ENCODE results near the gene PPP2R2B. TPM values are rescaled to one million over a fixed set of nuclear protein-coding genes. Genes with fewer than 3 reads are reported as not detected.

PPP2R2B gene
- total and polyA plus RNA-seq, 2 of the 4 experiments (the other 2 are of a cell fraction) = not detected

DNA sequence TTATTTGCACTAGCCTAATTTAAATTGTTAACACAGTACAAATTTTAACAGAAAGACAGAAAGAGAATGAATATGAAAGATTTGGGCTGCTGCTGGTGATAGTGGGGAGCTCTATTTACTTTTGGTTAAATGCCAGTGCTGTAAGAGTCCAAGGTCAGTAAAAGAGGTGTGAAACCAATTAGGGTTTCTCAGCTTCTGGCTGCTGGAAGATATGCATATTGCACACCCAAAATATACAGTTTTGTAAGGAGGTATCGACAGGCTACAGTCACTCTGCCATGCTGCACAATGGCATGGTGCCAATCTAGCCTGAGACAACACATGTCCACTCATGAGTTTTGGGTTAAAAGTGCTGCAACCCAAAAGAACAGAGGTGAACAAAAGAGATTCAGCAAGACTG lies 79.3 kb downstream of the PPP2R2B start:
- Histone ChIP-seq H2BK20ac (ENCODE audit: low read depth, low read length) (no peak overlapping the region), H3K14ac (replicated peaks; ENCODE audit: low read depth, low read length) (no peak overlapping the region), H3K4me2 (ENCODE audit: low read depth, low read length) (no peak overlapping the region), H2AFZ (replicated peaks; ENCODE audit: low read length, poor library complexity) (no peak overlapping the region), H3K4me3 (ENCODE audit: insufficient read depth, low read depth, low read length) (no peak overlapping the region), H4K8ac (ENCODE audit: low read depth in 2 of 2, low read length in 2 of 2) (no peak overlapping the region), H2AK5ac (ENCODE audit: low read depth, low read length) (no peak overlapping the region), H3K27ac (ENCODE audit: insufficient read depth, low read length) (no peak overlapping the region), H4K5ac (ENCODE audit: low read depth, low read length) (no peak overlapping the region), H2BK120ac (ENCODE audit: low read depth, low read length) (no peak overlapping the region), H3K56ac (ENCODE audit: extremely low read depth, insufficient read depth, low read length) (no peak overlapping the region), H3K27me3 (ENCODE audit: control insufficient read depth, insufficient read depth, low read length) (no peaks in the 10 kb centered on the region; the same call in 1 of the 2 replicates), H3K9me3 (ENCODE audit: control insufficient read depth, insufficient read depth, low read length) (no peaks in the 10 kb centered on the region), H3K23ac (ENCODE audit: low read depth, low read length) (no peak overlapping the region), H3K9ac (ENCODE audit: low read depth, low read length) (no peak overlapping the region), H2BK5ac (ENCODE audit: low read depth, low read length, poor library complexity, severe bottlenecking) (no peak overlapping the region), H2AK9ac (replicated peaks; ENCODE audit: low read depth, low read length, poor library complexity) (no peak overlapping the region), H3K4me1 (ENCODE audit: control insufficient read depth, insufficient read depth, low read length) (no peaks in the 10 kb centered on the region), H3K18ac (ENCODE audit: low read depth, low read length) (no peak overlapping the region), H4K20me1 (ENCODE audit: insufficient read depth, low read length) (no peaks in the 10 kb centered on the region), H4K91ac (ENCODE audit: insufficient read depth, low read depth, low read length) (no peak overlapping the region), H2BK15ac (ENCODE audit: low read depth, low read length) (no peak overlapping the region), H3K9me1 (ENCODE audit: insufficient read depth, low read length) (no peaks in the 10 kb centered on the region), H3K4ac (ENCODE audit: low read depth, low read length) (no peak overlapping the region), H3K79me1 (ENCODE audit: low read depth in 1 of 2, low read length in 2 of 2) (no peaks in the 10 kb centered on the region), H3K36me3 (ENCODE audit: control insufficient read depth, insufficient read depth, low read length) (no peaks in the 10 kb centered on the region)
- no peak for DNase-seq
- in situ Hi-C loops (cut with MboI; ENCODE audit: low sequenced_read_pairs) = no loop called here
- intact Hi-C loops (cut with micrococcal nuclease) = loop anchor here (10.0 kb wide), 1 partner anchor 194 kb away; no protein-coding TSS in a partner anchor
- CTCF ChIA-PET = no interaction called here
- no peak for ATAC-seq (ENCODE audit: low read depth)
- no CpG with 5 or more reads among the region's 1 CpG for WGBS, 2 experiments (ENCODE audit: extremely low coverage in 2 of 2, insufficient read length in 1 of 2)
- no TSS peak for BruUV-seq (replicated peaks)
- POLR2A ChIA-PET (ENCODE audit: unreplicated experiment) = no interaction called here
- dilution Hi-C loops (cut with HindIII; ENCODE audit: low sequenced_read_pairs, unreplicated experiment) = no loop called here
- TF ChIP-seq MXI1 (IDR thresholded peaks at IDR 0.05; ENCODE audit: borderline replicate concordance, low read depth, low read length) (no peak), RCOR1 (IDR thresholded peaks at IDR 0.05; ENCODE audit: insufficient replicate concordance, low read length) (no peak), MAZ (IDR thresholded peaks at IDR 0.05; ENCODE audit: borderline replicate concordance, low read depth, low read length) (no peak), CEBPB (IDR thresholded peaks at IDR 0.05; ENCODE audit: low read depth, low read length) (no peak), SMC3 (IDR thresholded peaks at IDR 0.05; ENCODE audit: low read depth, low read length) (no peak)
- TF ChIP-seq, protein P1, sequence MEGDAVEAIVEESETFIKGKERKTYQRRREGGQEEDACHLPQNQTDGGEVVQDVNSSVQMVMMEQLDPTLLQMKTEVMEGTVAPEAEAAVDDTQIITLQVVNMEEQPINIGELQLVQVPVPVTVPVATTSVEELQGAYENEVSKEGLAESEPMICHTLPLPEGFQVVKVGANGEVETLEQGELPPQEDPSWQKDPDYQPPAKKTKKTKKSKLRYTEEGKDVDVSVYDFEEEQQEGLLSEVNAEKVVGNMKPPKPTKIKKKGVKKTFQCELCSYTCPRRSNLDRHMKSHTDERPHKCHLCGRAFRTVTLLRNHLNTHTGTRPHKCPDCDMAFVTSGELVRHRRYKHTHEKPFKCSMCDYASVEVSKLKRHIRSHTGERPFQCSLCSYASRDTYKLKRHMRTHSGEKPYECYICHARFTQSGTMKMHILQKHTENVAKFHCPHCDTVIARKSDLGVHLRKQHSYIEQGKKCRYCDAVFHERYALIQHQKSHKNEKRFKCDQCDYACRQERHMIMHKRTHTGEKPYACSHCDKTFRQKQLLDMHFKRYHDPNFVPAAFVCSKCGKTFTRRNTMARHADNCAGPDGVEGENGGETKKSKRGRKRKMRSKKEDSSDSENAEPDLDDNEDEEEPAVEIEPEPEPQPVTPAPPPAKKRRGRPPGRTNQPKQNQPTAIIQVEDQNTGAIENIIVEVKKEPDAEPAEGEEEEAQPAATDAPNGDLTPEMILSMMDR (conservative IDR thresholded peaks at IDR 0.05; ENCODE audit: low read depth, low read length) = no peak
- TF ChIP-seq, protein P2, sequence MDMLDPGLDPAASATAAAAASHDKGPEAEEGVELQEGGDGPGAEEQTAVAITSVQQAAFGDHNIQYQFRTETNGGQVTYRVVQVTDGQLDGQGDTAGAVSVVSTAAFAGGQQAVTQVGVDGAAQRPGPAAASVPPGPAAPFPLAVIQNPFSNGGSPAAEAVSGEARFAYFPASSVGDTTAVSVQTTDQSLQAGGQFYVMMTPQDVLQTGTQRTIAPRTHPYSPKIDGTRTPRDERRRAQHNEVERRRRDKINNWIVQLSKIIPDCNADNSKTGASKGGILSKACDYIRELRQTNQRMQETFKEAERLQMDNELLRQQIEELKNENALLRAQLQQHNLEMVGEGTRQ (IDR thresholded peaks at IDR 0.05; ENCODE audit: low read depth, low read length) = no peak
